ENCODE measurements around the gene LIN37. TPM values are rescaled to one million over a fixed set of nuclear protein-coding genes. Genes with fewer than 3 reads are reported as not detected.

The LIN37 gene
- total and polyA plus RNA-seq, 2 of the 13 experiments (the other 11 are each of a cell fraction or from before 2014, with no cell fraction given): 6.3 to 8.7 TPM

- no peak for TF ChIP-seq TBX3 (IDR thresholded peaks at IDR 0.05; ENCODE audit: borderline replicate concordance)
- no peak for TF ChIP-seq RBM22 (optimal IDR thresholded peaks at IDR 0.05; ENCODE audit: low read length)
- no peak for TF ChIP-seq ZNF414 (CRISPR knock-in tag; IDR thresholded peaks at IDR 0.05)
- no peak for TF ChIP-seq HHEX (CRISPR knock-in tag; IDR thresholded peaks at IDR 0.05)
- no peak for TF ChIP-seq CENPBD1 (CRISPR knock-in tag; IDR thresholded peaks at IDR 0.05; ENCODE audit: borderline replicate concordance, low read depth)
- no peak for TF ChIP-seq ZNF570 (CRISPR knock-in tag; IDR thresholded peaks at IDR 0.05; ENCODE audit: borderline replicate concordance)
- 0 out of 2 replicates have a peak, but pooled peaks have one; percentile 50 for TF ChIP-seq ZNF180 (CRISPR knock-in tag; IDR thresholded peaks at IDR 0.05; ENCODE audit: borderline replicate concordance, low read depth)
- peak; percentile 93 for TF ChIP-seq GATAD1 (CRISPR knock-in tag; IDR thresholded peaks at IDR 0.05)
- TF ChIP-seq REST (IDR thresholded peaks at IDR 0.05; ENCODE audit: borderline replicate concordance in 1 of 2, low read depth in 1 of 2, low read length in 2 of 2): peak in 1 of 2 experiments; percentile 53; a peak in 1 of 4 replicates
- no peak for TF ChIP-seq SRSF1 (optimal IDR thresholded peaks at IDR 0.05; ENCODE audit: low read depth, low read length)
- no peak for TF ChIP-seq TERF1 (CRISPR knock-in tag; IDR thresholded peaks at IDR 0.05)
- TF ChIP-seq ZNF83 (CRISPR knock-in tag; IDR thresholded peaks at IDR 0.05; ENCODE audit: borderline replicate concordance): no peak
- TF ChIP-seq ZNF678 (CRISPR knock-in tag; IDR thresholded peaks at IDR 0.05): 0 out of 2 replicates have a peak, but pooled peaks have one; percentile 66
- no peak for TF ChIP-seq PREB (CRISPR knock-in tag; IDR thresholded peaks at IDR 0.05)
- peak; percentile 51; the same call in 1 of the 2 replicates for TF ChIP-seq ZSCAN9 (CRISPR knock-in tag; IDR thresholded peaks at IDR 0.05; ENCODE audit: borderline replicate concordance)
- no peak for TF ChIP-seq ZNF883 (CRISPR knock-in tag; IDR thresholded peaks at IDR 0.05; ENCODE audit: not compliant biosample characterization)
- peak; percentile 45; the same call in 1 of the 2 replicates for TF ChIP-seq HDAC2 (CRISPR knock-in tag; IDR thresholded peaks at IDR 0.05)
- no peak for TF ChIP-seq KLF15 (CRISPR knock-in tag; IDR thresholded peaks at IDR 0.05; ENCODE audit: borderline replicate concordance)
- TF ChIP-seq TBL1XR1 (IDR thresholded peaks at IDR 0.05; ENCODE audit: borderline replicate concordance, low read length, partially characterized antibody): no peak
- no peak for TF ChIP-seq ZNF441 (CRISPR knock-in tag; IDR thresholded peaks at IDR 0.05; ENCODE audit: borderline replicate concordance)
- no peak for TF ChIP-seq SP140L (CRISPR knock-in tag; IDR thresholded peaks at IDR 0.05; ENCODE audit: borderline replicate concordance)
Observed at GRCh38 chr19:35748106-35749020, at the start of gene LIN37 (continued).
